CD4-positive, alpha-beta T cell treated with Interleukin-2 at 100 ng/mL for 4 hours (primary cell): ENCODE data around the gene PMIS2.

ENCODE experiments used
- DNase-seq: peaks from one replicate; pipeline ENCODE4 v3.0.0-alpha.2; 2020; ENCODE audit warnings: low spot score

PMIS2 gene

DNA sequence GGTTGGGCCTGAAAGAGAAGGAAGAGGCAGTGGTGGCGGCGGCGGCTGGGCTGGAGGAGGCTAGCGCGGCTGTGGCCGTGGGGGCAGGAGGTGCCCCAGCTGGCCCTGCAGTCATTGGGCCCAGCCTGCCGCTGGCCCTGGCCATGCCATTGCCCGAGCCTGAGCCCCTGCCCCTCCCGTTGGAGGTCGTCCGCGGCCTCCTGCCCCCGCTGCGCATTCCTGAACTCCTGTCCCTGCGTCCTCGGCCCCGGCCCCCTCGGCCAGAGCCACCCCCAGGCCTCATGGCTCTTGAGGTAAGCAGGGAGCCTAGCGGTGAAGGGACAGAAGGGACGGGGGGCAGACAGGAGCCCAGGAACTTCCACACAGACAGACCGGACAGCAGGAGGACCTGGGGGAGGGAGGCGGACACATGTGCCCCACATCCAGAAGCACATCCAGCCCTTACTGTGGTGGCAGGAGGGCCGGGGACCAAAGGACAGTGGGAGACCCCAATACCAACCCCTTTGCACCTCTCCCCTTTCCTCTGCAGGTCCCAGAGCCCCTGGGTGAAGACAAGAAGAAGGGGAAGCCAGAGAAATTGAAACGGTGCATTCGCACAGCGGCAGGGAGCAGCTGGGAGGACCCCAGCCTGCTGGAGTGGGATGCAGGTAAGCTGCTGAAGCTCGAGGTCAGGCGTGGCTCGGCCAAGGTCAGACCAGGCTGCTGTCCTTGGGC, 47.9 kb downstream of the PMIS2 start:
- no peak for DNase-seq

DNA sequence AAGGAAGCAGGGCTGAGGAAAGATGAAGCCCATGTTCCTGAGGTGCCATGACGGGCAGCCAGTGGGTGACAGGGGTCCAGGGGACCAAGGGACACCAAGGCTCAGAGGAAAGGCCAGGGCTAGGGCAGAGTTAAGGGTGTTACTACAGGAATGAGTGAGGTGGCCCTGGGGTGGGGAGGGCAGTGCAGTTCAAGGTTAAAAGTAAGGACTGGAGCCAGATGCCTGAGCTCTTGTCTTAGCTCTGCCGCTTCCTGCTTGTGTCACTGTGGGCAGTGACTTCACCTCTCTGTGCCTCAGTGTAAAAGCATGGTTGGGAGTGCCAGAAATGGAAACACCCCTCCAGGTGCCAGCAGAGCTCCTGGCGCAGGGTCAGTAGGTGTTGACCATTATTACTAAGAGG, 50.7 kb downstream of the PMIS2 start:
- DNase-seq: no peak
